Stimulated activated CD4-positive, alpha-beta T cell treated with anti-CD3 and anti-CD28 coated beads, Interleukin-12 subunit alpha, Interleukin-12 subunit beta, amount 100 ng/mL, for 24 hours (primary cell): ENCODE results near the gene CECR2.

Experiments
- DNase-seq, 2 experiments: peaks; one replicate each; pipeline ENCODE4 v3.0.0-alpha.2; 2020; ENCODE audit warnings: low read depth in 2 of 2

CECR2 gene

DNA sequence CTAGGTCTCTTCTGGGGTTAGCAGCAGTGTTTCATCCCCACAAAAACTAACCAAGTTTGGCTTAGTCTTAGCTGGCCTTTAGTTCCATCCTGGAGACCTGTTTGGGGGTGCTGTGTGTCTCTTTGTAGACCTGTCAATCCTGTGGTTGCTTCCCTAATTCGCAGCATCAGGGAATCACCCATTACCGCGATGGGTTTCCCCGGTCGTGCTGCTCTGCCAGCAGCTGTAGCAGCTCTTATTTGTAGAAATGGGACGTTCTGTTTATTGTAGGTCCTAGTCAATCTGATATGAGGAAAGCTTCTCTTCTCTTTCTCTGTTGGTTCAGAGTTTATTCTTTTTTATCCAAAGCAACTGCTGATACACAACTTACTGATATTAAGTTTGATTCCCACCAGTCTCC is 91.6 kb downstream of the CECR2 start:
- no peak for DNase-seq

DNA sequence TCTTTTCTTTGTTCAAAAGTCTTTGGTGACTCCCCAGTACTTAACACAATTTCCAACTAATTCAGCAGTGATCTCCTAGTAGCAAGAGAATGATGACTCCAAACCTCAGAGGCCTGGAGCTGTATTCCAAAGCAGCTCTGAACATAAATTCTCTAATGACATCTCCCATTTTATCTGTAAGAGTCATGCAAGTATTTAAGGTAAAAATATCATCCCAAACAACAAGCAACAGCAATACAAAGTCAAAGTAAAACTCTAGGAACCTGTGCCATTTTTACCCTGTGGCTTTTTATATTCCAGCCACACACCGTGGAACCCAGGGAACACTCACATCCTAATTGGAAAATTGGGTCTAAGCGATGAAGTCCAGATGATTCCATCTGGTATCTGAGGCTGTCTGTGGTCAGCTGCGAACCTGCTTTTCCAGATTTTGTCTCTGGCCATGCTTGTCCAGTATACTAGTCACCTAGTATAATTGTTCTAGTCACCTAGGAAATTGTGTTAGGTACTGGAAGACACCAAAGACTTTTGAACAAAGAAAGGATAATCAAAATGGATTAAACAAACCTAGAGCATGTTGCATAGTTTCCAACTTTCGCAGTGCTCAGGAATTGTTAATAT is 101.7 kb downstream of the CECR2 start:
- DNase-seq = no peak

DNA sequence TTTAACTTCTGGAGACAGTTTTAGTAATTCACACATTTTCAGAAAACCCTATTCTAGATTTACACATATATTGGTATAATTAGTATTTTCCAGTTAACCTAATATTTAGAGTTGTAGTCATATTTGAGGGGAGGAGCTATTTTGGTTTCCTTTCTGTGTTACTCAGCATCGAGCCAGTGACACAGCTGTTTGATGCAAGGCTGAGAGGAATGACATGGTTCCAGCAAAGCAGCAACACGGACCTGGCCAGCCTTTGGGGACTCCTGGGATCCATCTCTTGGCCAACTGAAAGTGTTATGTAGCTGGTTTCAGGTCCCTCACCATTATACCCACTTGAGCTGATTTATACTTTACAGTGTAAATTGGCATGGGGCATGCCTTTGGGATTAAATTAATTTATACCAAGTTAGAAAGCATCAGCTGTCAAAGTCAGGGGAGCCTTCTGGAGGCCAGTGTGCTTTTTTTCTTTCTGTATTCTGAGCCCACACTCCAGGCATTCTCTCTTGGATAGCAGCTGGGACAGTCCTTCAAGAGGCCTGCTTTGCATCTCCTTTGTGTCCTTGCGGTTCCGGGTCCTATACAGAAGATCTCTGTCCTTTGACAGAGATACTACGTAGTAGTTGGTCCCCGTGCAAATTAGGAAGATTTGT is 102.8 kb downstream of the CECR2 start:
- no peak for DNase-seq

DNA sequence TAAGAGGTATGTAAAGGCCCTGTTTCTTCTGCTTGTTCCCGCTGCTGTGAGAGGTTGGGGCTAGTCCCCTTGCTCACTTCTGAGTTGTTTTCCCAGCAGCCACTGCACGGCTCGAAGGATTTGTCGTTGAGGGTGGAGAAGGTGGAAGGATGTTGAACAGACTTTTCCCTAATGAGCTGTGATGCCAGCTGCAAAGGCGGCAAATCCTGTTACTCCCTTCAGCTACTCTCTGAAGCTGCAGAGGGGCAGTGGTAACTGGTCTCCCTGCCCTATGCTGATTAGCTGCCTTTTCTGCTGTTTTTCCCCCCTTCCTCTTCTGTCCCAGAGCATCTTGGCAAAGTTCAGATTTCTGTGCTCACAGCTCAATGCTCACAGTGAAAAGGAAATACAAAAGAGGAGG is 103.7 kb downstream of the CECR2 start:
- DNase-seq = no peak

DNA sequence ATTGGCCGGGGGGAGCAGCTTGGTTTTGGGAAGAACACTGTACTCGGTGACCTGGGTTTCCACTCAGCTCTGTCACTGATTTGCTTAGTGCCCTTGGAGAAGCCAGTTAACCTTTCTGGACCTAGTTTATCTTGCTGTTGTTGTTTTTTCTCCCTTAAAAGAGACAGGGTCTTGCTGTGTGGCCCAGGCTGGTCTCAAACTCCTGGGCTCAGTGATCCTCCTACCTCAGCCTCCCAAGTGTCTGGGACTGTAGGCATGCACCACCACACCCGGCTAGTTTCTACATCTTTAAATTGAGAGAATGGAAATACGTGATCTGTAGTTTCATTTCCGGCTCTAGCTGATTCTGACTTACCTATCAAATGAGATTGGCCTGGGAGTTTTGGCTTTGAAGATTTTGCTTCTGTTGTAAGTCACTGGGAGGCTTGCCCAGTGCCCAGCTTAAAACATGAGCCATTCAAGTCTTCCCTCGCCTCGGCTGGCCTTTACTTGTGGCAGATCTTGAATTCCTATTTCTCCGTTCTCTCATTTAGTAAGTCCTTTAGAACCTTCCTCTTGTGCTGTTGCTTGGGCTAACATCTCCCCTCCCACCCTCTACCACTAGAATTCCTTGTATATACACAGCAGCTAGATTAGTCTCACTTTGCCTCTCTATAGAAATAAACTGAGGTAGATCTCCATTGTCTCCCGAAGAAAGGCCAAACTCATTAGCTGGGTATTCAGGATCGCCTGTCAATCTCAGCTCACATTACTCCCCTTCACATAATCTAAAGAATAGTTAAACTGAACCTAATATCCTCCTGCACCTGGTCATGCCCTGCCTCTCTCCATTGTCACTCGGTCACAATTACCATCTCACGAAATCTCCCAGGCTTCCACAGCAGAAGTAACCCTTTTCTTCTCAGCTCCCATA is 106.3 kb downstream of the CECR2 start:
- DNase-seq = no peak

DNA sequence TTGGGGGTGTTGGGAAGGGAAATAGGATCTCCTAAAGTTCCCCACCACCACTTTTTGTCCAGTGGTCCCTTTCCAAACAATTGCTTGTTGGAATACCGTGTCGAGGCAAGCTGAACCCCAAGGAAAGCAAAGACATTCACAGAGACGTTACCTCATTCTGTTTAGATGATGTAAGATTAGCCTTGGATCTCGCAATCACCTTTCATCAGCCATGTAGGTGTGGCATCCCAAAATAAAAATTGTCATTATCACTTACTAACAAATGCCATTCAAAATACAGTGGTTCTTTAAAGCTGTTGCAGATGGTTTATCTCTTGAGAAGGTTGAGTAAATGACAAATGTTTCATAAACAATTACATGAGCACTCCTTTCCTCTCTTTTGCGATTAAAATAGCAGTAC is 107.6 kb downstream of the CECR2 start:
- no peak for DNase-seq

DNA sequence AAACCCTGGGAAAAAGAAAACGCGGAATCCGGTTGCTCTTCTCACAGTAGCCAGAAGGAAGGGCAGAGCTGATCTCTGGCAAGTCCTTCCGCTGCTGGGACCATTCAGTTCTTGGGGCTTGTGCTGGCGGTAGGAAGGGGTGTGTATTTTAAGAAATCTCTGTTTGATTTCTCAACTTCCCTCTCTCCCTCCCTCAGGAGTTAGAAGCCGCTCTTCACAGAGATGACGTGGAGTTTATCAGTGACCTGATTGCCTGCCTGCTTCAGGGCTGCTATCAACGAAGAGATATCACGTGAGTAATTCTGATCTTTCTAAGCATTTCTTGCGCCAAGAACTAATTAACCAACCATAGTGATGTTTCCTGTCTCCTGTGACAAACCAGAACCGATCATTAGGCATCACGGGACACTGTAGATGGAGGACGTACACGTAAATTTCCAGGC is 108.2 kb downstream of the CECR2 start:
- DNase-seq = no peak

DNA sequence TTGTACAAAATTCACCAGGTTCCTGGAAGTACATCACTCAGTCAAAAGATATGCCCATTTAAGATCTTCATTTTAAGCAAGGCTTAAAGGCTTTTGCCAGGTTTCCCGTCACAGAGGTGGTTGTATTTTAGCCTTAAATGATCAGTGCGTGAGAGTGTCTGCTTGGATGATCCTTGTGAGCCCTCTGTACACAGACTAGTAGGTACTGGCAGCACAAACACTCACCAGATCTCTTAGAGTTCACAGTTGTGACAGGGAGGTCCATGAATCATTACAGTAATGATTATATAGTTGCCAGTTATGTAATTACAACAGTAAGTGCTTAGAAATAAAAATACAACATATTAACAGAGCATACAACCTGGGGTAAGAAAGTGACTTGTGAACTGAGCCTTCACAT is 109.9 kb downstream of the CECR2 start:
- no peak for DNase-seq

DNA sequence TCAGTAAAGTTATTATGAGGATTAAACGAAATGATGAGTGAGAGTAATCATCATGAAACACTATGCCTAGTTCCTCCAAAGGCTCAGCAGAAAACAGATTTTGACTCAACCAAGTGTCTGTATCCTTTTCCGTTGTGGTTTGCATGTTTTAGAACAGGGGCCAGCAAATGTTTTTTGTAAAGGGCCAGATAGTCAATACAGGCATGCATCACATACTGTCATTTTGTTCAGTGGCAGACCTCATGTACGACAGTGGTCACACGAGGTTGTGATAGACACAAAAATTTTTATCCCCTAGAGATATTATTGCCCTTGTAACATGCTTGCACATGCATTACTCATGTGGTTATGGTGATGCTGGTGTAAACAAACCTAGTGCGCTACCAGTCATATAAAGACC is 112.2 kb downstream of the CECR2 start:
- no peak for DNase-seq

DNA sequence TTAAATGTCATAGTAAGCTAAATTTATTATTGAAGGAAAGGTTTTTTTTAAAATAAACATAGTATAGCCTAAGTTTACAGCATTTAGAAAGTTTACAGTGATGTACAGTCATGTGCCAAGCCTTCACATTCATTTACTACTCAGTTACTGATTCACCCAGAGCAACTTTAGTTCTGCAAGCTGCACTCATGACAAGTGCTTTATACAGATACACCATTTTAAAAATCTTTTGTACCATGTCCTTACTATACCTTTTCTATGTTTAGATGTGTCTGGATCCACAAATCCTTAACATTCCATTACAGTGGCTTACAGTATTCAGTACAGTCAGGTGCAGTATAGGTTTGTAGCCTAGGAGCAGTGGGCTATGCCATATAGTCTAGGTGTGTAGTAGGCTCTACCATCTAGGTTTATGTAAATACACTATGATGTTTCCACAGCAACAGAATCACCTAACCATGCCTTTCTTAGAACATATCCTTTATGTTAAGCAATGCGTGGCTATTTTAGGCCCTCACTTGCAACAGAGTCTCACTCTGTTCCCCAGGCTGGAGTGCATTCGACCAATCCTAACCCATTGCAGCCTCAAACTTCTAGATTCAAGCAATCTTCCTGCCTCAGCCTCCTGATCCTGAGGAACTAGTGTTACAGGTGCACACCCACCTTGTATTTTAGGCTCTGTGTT is 114.6 kb downstream of the CECR2 start:
- DNase-seq = no peak

DNA sequence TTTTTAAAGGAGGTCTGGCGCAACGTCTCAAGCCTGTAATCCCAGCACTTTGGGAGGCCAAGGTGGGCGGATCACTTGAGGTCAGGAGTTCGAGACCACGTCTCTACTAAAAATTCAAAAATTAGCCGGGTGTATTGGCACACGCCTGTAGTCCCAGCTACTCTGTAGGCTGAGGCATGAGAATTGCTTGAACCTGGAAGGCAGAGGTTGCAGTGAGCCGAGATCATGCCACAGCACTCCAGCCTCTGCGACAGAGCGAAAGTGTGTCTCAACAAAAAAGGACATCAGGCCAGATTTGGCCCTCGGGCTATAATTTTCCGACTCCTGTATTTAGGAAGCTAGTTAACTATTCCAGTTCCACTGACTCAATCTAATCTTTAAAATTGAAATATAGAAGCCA is 115.3 kb downstream of the CECR2 start:
- no peak for DNase-seq

DNA sequence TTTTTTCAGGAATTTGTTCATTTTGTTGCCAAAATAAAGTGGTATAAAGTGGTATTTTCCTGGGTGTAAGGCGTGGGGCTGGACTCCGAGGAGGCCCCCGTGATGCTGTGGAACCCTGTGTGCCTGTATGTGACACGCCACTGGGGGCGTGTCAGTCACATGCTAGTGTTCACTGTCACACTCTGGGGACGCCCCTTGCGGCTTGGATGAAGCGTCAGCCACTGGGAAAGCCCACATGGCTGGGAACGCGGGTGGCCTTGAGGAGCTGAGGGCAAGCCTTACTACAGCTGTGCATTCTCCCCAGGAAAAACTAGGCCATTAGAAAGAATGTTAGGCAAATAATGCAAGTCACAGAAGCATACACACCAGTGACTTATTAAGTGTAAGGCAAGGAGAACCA is 117.1 kb downstream of the CECR2 start:
- no peak for DNase-seq

DNA sequence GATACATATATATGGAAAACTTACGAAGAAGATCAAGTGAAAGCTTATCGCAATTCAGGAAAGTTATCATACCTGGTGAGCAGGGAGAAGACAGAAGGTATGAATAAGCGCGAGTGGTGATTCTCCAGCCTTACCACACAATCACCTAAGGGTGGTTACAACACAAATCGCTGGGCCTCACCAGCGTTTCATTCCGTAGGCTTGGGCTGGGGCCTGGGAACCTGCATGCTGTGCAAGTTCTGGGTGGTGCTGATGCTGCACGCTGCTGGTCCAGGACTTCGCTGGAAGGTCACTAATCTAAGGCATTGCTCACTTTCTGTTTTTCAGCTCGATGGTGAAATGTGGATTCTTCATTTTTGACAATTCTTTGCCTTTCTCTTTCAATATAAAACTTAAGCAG is 117.5 kb downstream of the CECR2 start:
- no peak for DNase-seq

DNA sequence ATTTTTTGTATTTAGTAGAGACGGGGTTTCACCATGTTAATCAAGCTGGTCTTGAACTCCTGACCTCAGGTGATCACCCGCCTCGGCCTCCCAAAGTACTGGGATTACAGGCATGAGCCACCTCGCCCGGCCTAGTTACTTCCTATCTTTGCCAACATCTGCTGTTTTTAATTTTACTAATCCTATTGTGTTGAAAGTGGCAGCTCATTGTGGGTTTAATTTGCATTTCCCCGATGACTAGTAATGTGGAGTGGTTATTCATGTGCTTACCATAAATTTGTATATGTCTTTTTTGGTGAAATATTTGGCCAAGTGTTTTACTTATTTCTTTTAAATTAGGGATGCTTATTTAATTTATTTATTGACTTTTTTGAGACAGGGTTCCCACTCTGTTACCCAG is 119.8 kb downstream of the CECR2 start:
- DNase-seq = no peak

DNA sequence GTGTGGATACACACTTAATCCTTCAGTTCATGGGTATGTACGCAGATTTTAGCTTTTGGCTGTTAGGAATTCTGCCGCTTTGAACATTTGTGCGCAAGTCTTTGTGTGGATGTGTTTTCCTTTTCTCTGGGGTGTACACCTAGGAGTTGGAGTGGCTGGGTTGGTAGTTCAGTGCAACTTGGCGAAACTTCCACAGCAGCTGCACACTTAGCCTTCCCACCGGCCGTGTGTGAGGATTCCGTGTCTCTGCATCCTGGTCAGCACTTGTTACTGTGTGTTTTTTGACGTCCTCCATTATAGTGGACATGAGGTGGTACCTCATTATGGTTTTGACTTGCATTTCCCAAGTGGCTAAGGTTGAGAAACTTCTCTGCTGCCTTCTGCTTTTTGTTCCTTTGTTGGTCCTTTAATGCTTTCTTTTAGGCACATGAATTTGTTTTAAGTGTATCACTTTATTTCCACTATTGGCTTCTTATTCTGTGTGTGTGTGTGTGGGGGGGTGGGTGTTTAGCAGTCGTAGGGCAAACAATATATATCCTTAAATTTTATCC is 121.9 kb downstream of the CECR2 start:
- DNase-seq = no peak

DNA sequence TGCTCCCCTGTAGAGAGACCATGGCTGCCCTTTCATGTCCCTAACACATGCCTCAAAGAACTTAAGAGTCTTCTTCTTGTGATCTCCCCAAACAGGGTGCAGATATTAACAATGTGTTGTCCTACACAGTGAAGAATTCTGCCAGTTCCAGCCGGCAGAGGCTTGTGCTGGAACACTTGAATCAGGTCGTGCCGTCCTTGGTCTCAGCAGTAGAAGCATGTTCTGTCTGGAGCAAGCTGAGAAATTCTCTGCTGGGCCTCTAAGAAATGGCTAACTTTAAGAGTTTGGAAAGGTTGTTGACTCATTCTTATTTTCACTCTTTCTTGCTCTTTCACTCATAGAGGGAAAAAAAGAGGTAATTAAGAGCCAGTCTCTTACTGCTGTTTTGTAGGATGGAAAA is 123.0 kb downstream of the CECR2 start:
- DNase-seq = no peak

DNA sequence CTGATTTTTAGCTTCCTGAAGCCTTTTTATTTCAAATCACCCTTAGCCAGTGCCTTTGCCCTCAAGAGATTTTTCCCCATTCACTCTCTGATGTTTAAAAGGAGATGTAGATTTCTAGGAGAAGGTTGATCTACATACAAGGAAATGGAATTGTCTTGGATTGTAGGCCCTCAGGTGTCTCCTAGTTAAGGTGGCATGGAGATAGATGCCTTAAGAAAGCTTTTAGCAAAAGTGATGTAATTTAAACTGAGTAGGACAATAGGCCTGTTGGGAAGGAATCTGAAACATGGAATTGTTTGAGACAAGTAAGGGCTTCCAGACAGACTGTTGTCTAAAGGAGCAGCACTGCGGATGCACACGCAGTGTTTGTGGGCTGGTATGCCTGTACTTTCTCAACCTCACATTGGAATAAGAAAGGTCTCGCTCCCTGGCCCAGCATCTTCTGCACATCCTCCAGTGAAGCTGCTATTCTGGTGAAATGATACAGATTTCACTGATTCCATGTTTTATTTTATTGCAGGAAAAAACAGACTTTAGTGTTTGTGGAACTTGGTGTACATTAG is 124.2 kb downstream of the CECR2 start:
- no peak for DNase-seq

DNA sequence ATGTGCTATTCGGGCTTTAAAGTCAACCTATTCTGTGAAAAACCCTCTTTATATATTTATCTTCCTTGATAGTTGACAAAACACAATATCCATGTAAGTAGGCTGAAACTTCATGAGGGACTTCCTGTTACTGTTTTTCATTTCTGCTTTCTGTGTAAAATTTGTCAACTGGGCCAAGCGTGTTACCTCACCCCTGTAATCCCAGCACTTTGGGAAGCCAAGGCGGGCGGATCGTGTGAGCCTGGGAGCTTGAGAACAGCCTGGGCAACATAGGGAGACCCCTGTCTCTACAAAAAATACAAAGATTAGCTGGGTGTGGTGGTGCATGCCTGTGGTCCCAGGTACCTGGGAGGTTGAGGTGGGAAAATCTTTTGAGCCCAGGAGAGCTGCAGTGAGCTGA is 127.6 kb downstream of the CECR2 start:
- no peak for DNase-seq

DNA sequence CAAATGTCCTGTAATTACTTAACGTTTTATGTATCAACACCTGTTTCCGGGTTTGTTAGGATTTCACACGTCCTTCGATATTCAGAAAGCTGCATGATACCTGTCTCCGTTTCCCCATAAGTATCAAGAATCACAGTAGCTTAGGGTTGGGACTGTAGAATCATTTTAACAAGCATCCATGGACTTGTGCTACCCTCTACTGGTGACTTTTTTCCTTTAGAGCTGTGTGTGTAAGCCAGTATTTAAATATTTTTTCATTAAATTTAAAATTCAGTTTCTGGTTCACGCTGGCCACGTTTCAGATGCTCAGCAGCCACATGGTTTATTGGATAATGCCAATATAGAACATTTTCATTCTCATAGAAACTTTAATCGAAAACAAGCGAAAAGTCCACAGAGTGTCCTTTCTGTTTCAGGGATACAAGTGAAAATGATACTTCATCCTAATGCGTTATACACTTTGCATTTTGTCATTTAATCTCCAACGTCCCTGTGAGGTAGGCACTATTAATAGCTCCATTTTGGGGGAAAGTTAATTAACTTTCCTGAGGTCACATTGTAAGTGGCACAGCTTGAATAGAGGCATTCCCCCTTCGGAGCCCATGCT is 132.5 kb downstream of the CECR2 start:
- DNase-seq = no peak

DNA sequence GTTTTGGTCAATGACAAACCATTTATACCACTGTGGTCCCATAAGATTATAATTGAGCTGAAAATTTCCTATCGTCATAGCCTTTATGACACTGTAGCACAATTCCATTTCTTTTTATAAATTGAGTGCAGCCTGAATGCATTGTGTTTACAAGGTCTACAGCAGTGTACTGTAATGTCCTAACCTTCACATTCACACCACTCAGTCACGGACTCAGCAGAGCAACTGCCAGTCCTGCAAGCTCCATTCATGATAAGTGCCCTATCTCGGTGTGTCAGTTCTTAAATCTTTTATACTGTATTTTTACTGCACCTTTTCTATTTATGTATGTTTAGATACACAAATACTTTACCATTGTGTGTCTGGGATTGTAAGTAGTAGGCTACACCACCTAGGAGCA is 138.8 kb downstream of the CECR2 start:
- no peak for DNase-seq

DNA sequence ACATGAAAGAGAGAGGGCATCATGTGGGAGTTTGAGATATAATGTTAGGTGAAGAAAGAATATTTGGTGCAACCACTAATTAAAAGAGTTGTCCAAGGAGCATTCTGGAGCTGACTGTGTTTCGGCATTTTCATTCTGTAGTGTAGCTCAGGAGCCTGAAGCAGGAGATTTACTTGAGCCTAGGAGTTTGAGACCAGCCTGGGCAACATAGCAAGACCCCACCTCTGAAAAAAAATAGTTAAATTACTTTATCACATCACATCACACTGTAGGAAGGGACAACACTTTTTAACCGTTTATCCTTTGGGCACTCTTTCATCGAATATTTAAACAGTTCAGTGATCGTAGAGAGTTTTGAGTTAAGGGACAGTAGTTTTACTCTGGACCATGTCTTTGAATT is 143.7 kb downstream of the CECR2 start:
- DNase-seq = no peak
